Endothelial cell (in vitro differentiated cells): ENCODE results near the gene ANKZF1. TPM values are rescaled to one million over a fixed set of nuclear protein-coding genes. Genes with fewer than 3 reads are reported as not detected.

ENCODE experiments used
- DNase-seq: peaks from one replicate; pipeline ENCODE4 v3.0.0; 2021; ENCODE audit warnings: low spot score
- H3K27ac Mint-ChIP-seq: one replicate; pipeline ENCODE4 v1.8.0; 2021; ENCODE audit warnings: mixed read lengths, inconsistent platforms; ENCODE audit not compliant: unreplicated experiment
- H3K27me3 Mint-ChIP-seq: one replicate; pipeline ENCODE4 v1.8.0; 2021; ENCODE audit warnings: mild to moderate bottlenecking, moderate library complexity, mixed read lengths, inconsistent platforms; ENCODE audit not compliant: unreplicated experiment
- H3K36me3 Mint-ChIP-seq: one replicate; pipeline ENCODE4 v1.8.0; 2021; ENCODE audit warnings: mild to moderate bottlenecking, low read depth, mixed read lengths, inconsistent platforms; ENCODE audit not compliant: unreplicated experiment
- H3K4me1 Mint-ChIP-seq: one replicate; pipeline ENCODE4 v1.8.0; 2021; ENCODE audit warnings: mild to moderate bottlenecking, mixed read lengths, inconsistent platforms; ENCODE audit not compliant: unreplicated experiment
- H3K4me3 Mint-ChIP-seq: one replicate; pipeline ENCODE4 v1.8.0; 2021; ENCODE audit warnings: mild to moderate bottlenecking, mixed read lengths, inconsistent platforms; ENCODE audit not compliant: unreplicated experiment
- H3K9me3 Mint-ChIP-seq: one replicate; pipeline ENCODE4 v1.8.0; 2021; ENCODE audit warnings: mixed read lengths, inconsistent platforms; ENCODE audit not compliant: unreplicated experiment
- CTCF ChIP-seq: fragments of 200-600 bp; sonication (generic); IDR thresholded peaks from one replicate; pipeline ENCODE4 v1.5.0; 2021; ENCODE audit warnings: antibody characterized with exemption; ENCODE audit not compliant: unreplicated experiment
- total RNA-seq: library from RNA; stranded (reverse); fragmentation: NEBNext Ultra II Directional; extraction: Animal tissue kit (Norgen Biotek cat#: 25700); gene quantifications from one replicate; pipeline ENCODE4 v1.2.1, GENCODE V29; 2021; ENCODE audit not compliant: unreplicated experiment

The ANKZF1 gene
- total RNA-seq, 1 donor from 2014 or later, result 43.8 TPM

GRCh38 chr2:219213486-219214071, 16.0 kb upstream of the ANKZF1 start:
- Mint-ChIP-seq H3K4me1 (peaks cover 6% of the 10 kb centered on the region), H3K36me3 (peaks cover 5% of the 10 kb centered on the region)

GRCh38 chr2:219214141-219214540, 15.5 kb upstream of the ANKZF1 start:
- Mint-ChIP-seq H3K27ac (no peak overlapping the region), H3K36me3 (peaks cover 3% of the 10 kb centered on the region), H3K4me3 (no peak overlapping the region), H3K4me1 (peaks cover 8% of the 10 kb centered on the region), H3K27me3 (peaks cover 11% of the 10 kb centered on the region), H3K9me3 (no peaks in the 10 kb centered on the region)
- no peak for TF ChIP-seq CTCF
- DNase-seq, result no peak

More at GRCh38 chr2:219213486-219214071, 16.0 kb upstream of the ANKZF1 start:
- Mint-ChIP-seq H3K9me3 (no peaks in the 10 kb centered on the region), H3K27me3 (peaks cover 11% of the 10 kb centered on the region), H3K27ac (no peak overlapping the region), H3K4me3 (no peak overlapping the region)
- TF ChIP-seq CTCF, result no peak
- DNase-seq, result no peak

- no peaks in the 10 kb centered on the region for H3K9me3 Mint-ChIP-seq
- H3K27ac Mint-ChIP-seq, result no peak overlapping the region
- DNase-seq, result no peak
- peaks cover 14% of the 10 kb centered on the region for H3K4me1 Mint-ChIP-seq
- H3K27me3 Mint-ChIP-seq, result peaks cover 11% of the 10 kb centered on the region
- no peak for TF ChIP-seq CTCF
- peaks cover 3% of the 10 kb centered on the region for H3K36me3 Mint-ChIP-seq
- no peak overlapping the region for H3K4me3 Mint-ChIP-seq
Measured at GRCh38 chr2:219214786-219215185, 14.8 kb upstream of the ANKZF1 start.

- Mint-ChIP-seq H3K9me3 (no peaks in the 10 kb centered on the region), H3K4me1 (peaks cover 14% of the 10 kb centered on the region), H3K36me3 (peaks cover 4% of the 10 kb centered on the region), H3K4me3 (no peak overlapping the region), H3K27me3 (peaks cover 11% of the 10 kb centered on the region), H3K27ac (no peak overlapping the region)
- no peak for TF ChIP-seq CTCF
- DNase-seq, result no peak
Measured at GRCh38 chr2:219215871-219216534, 13.6 kb upstream of the ANKZF1 start.

GRCh38 chr2:219216535-219216915, 13.1 kb upstream of the ANKZF1 start:
- peaks cover 9% of the 10 kb centered on the region for H3K36me3 Mint-ChIP-seq
- H3K4me3 Mint-ChIP-seq, result no peak overlapping the region
- no peak overlapping the region for H3K27ac Mint-ChIP-seq
- no peak for TF ChIP-seq CTCF
- H3K27me3 Mint-ChIP-seq, result peaks cover 12% of the 10 kb centered on the region
- H3K9me3 Mint-ChIP-seq, result no peaks in the 10 kb centered on the region
- DNase-seq, result no peak
- peaks cover 14% of the 10 kb centered on the region for H3K4me1 Mint-ChIP-seq
